NCI-H345 treated with DMSO at 0.1 percent for 48 hours (cell line): ENCODE measurements around the gene TRIM4.

Source experiments
- DNase-seq: peaks from one replicate; lab custom pipeline; 2025; ENCODE audit not compliant: unreplicated experiment; lab: John Stamatoyannopoulos, UW

TRIM4 gene

DNA sequence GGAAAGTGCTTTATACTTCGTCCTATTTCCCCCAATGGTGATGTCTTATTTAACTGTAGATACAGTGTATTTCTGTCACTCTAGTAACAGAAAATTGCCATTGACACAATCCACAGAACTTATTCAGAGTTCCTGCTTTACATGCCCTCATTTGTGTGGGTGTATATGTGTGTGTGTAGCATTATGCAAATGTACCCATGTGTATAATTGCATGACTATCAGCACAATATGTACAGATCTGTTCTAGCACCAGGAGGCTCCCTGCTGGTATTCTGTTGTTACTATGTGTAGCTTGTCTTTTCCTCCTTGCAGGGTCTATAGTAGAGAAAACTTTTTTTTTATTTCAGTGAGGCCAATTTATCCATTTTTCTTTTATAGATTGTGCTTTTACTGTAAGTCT lies 75.0 kb downstream of the TRIM4 start:
- DNase-seq, result no peak

- DNase-seq, result no peak
Measured at GRCh38 chr7:99843808-99844207, 75.5 kb downstream of the TRIM4 start.

DNA sequence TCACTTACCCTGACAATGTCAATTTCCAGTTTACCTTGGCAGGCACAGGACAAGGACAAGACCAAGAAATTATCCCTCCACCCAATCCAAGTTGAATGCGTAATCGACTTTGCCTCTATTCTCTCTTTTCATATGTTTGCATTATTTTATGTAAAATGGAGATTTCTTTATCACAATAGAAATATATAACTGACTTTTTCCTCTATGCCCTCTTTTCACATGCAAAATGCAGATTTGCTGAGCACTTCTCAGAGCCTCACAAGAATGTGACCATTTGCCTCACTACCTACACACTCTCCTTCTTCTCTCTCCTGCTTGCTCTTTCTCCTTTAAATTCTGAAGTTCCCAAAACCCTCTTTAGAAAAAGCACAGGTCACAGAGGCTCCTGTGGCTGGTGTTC lies 76.4 kb downstream of the TRIM4 start:
- DNase-seq, result no peak
